ENCODE data around the gene MT1B. TPM values are rescaled to one million over a fixed set of nuclear protein-coding genes. Genes with fewer than 3 reads are reported as not detected.
"Not testable (repeated sequence)": the region's sequence is repeated elsewhere in the genome, so short reads cannot be mapped to it uniquely, and the experiment has no call there.

MT1B gene
- total RNA-seq, 2 experiments from 2014 or later = not detected

GRCh38 chr16:56623184-56623583, 28.5 kb upstream of the MT1B start:
- CTCF ChIA-PET (ENCODE audit: unreplicated experiment); H2AFZ ChIP-seq (ENCODE audit: low read length); H3K9me2 ChIP-seq (ENCODE audit: insufficient read depth, low read length); DNase-seq (ENCODE audit: low spot score); BruUV-seq (replicated peaks); H3K27ac ChIP-seq (ENCODE audit: low read depth, low read length, poor library complexity, severe bottlenecking); H3K4me2 ChIP-seq (ENCODE audit: low read length); H3K4me3 ChIP-seq (ENCODE audit: low read depth, low read length, poor library complexity, severe bottlenecking); H4K20me1 ChIP-seq (ENCODE audit: insufficient read depth, low read length); H3K36me3 ChIP-seq (ENCODE audit: insufficient read depth, low read length); H3K79me2 ChIP-seq (ENCODE audit: insufficient read depth, low read depth, low read length); H3K4me1 ChIP-seq (ENCODE audit: insufficient read depth, low read length, poor library complexity, severe bottlenecking); H3K9me3 ChIP-seq (ENCODE audit: low read length); intact Hi-C loops (cut with micrococcal nuclease; ENCODE audit: unreplicated experiment): not testable (repeated sequence)
- POLR2A ChIA-PET = interaction anchor here (0.7 to 1.5 kb wide), 3 partner anchors 13 to 112 kb away, joined by 3 to 11 read pairs (median 3); no protein-coding TSS in a partner anchor

GRCh38 chr16:56623637-56624036, 28.0 kb upstream of the MT1B start:
- peaks cover 4% of the 10 kb centered on the region for H3K4me1 ChIP-seq (ENCODE audit: insufficient read depth, low read length, poor library complexity, severe bottlenecking)
- H3K4me2 ChIP-seq (ENCODE audit: low read length) = no peak overlapping the region
- POLR2A ChIA-PET = interaction anchor here (0.6 to 1.5 kb wide), 4 partner anchors 13 to 123 kb away, joined by 3 to 11 read pairs (median 3); no protein-coding TSS in a partner anchor
- H3K9me2 ChIP-seq (ENCODE audit: insufficient read depth, low read length) = no peaks in the 10 kb centered on the region
- intact Hi-C loops (cut with micrococcal nuclease; ENCODE audit: unreplicated experiment) = no loop called here
- no TSS peak for BruUV-seq (replicated peaks)
- no peak overlapping the region for H3K27ac ChIP-seq (ENCODE audit: low read depth, low read length, poor library complexity, severe bottlenecking)
- no peaks in the 10 kb centered on the region for H3K36me3 ChIP-seq (ENCODE audit: insufficient read depth, low read length)
- H3K79me2 ChIP-seq (ENCODE audit: insufficient read depth, low read depth, low read length) = no peaks in the 10 kb centered on the region
- no peaks in the 10 kb centered on the region for H4K20me1 ChIP-seq (ENCODE audit: insufficient read depth, low read length)
- CTCF ChIA-PET (ENCODE audit: unreplicated experiment) = no interaction called here
- TF ChIP-seq EZH2phosphoT487 (IDR thresholded peaks at IDR 0.05; ENCODE audit: borderline replicate concordance, low read depth, low read length) = no peak
- TF ChIP-seq, protein P1, sequence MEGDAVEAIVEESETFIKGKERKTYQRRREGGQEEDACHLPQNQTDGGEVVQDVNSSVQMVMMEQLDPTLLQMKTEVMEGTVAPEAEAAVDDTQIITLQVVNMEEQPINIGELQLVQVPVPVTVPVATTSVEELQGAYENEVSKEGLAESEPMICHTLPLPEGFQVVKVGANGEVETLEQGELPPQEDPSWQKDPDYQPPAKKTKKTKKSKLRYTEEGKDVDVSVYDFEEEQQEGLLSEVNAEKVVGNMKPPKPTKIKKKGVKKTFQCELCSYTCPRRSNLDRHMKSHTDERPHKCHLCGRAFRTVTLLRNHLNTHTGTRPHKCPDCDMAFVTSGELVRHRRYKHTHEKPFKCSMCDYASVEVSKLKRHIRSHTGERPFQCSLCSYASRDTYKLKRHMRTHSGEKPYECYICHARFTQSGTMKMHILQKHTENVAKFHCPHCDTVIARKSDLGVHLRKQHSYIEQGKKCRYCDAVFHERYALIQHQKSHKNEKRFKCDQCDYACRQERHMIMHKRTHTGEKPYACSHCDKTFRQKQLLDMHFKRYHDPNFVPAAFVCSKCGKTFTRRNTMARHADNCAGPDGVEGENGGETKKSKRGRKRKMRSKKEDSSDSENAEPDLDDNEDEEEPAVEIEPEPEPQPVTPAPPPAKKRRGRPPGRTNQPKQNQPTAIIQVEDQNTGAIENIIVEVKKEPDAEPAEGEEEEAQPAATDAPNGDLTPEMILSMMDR (conservative IDR thresholded peaks at IDR 0.05; ENCODE audit: low read length) = no peak
- H3K4me3 ChIP-seq (ENCODE audit: low read depth, low read length, poor library complexity, severe bottlenecking) = no peak overlapping the region
- H2AFZ ChIP-seq (ENCODE audit: low read length) = no peak overlapping the region
- no peaks in the 10 kb centered on the region for H3K9me3 ChIP-seq (ENCODE audit: low read length)
- DNase-seq (ENCODE audit: low spot score) = no peak

DNA sequence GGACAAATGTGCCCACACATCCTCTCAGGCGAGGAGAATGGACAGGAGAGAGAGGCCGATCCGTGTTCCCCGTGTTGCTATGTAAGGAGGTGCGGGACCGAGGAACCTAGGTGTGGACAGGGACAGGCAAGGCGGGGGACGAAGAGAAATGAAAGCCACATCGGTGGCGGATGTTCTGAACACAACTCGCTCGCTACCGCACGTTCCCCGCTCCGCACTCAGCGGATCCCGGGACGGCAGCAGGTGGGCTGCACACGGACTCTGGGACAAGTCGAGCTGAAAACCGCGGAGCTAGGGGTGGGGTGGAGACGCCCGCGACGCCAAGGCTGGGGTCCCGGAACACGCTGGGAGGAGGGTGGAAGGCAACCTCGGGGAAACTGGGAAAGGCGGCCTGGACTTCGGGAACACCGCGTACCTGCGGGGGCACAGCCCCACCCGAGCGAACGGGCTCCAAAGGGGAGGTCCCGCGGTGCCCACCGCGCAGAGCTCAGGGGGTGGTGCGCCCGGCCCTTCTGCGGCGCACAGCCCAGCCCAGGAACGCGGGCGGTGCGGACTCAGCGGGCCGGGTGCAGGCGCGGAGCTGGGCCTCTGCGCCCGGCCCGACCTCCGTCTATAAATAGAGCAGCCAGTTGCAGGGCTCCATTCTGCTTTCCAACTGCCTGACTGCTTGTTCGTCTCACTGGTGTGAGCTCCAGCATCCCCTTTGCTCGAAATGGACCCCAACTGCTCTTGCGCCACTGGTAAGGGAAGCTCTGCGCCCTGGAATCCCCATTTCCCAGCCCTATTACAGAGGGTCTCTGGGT, 26.3 kb upstream of the MT1B start, which contains the start of gene MT1E:
Gene MT1E, plus strand, starts transcription at position 642 of the 803 bp plus-strand sequence. Its CDS starts 71 bp downstream, at position 713.
- intact Hi-C loops (cut with micrococcal nuclease; ENCODE audit: unreplicated experiment) = no loop called here
- no TSS peak for BruUV-seq (replicated peaks)

More for the DNA sequence above, 26.3 kb upstream of the MT1B start, which contains the start of gene MT1E:
- Histone ChIP-seq H3K36me3 (ENCODE audit: insufficient read depth, low read length) (no peaks in the 10 kb centered on the region), H3K27ac (ENCODE audit: low read depth, low read length, poor library complexity, severe bottlenecking) (no peak within 1 kb of the TSS), H2AFZ (ENCODE audit: low read length) (no peak within 1 kb of the TSS), H3K4me1 (ENCODE audit: insufficient read depth, low read length, poor library complexity, severe bottlenecking) (peaks cover 11% of the 10 kb centered on the region), H3K9me2 (ENCODE audit: insufficient read depth, low read length) (no peaks in the 10 kb centered on the region), H3K4me3 (ENCODE audit: low read depth, low read length, poor library complexity, severe bottlenecking) (no peak within 1 kb of the TSS), H3K4me2 (ENCODE audit: low read length) (no peak within 1 kb of the TSS), H3K79me2 (ENCODE audit: insufficient read depth, low read depth, low read length) (no peaks in the 10 kb centered on the region), H4K20me1 (ENCODE audit: insufficient read depth, low read length) (no peaks in the 10 kb centered on the region), H3K9me3 (ENCODE audit: low read length) (no peaks in the 10 kb centered on the region)
- CTCF ChIA-PET (ENCODE audit: unreplicated experiment) = no interaction called here
- DNase-seq (ENCODE audit: low spot score) = no peak
- TF ChIP-seq, protein P1 (conservative IDR thresholded peaks at IDR 0.05; ENCODE audit: low read length) = no peak
- TF ChIP-seq EZH2phosphoT487 (IDR thresholded peaks at IDR 0.05; ENCODE audit: borderline replicate concordance, low read depth, low read length) = no peak
- POLR2A ChIA-PET = no interaction called here

Measured in OCI-LY7 (cell line).